NCI-H187 (cell line): ENCODE results near the gene GNAZ.
"Not testable (repeated sequence)": the region's sequence is repeated elsewhere in the genome, so short reads cannot be mapped to it uniquely, and the experiment has no call there.

Experiments used
- DNase-seq, 2 experiments: peaks; one replicate each; lab custom pipeline; 2025; lab: John Stamatoyannopoulos, UW

GNAZ gene

DNA sequence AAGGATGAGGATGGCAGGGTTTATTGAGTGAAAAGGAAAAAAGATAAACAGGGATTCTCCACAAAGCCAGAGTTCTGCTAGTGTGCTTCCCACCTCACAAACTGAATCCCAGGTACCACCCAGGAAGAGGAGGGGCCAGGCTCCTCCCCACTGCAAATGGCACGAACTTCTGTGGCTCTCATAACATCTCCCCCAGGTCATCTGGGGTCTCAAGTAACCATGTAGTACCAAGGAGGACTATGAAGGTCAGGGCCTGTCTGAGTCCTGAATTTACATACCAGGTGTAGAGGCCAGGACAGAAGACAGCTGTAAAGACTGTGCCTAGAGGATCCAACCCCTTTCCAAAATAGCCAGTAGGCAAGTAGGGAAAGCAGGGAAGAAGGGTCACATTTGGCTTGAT lies 25.7 kb upstream of the GNAZ start:
- no peak for DNase-seq

DNA sequence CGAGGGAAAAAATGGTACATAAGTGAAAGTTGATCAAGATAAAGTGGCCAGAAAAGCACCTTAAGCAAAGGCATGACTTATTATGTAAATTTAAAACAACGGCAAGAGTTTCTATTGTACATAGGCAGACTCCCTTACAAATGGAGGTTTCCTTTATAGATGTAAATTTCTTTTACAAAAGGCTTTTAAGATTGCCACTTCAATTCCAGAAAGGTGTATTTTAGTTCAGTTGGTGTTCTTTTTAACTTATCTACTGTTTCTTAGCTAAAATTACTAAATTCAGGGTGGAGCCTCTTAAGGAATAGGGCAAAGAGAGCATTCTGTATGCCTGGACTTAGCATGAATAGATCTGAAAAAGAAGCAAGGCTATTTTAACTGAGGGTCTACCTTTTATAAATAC lies 24.9 kb upstream of the GNAZ start:
- DNase-seq: no peak

DNA sequence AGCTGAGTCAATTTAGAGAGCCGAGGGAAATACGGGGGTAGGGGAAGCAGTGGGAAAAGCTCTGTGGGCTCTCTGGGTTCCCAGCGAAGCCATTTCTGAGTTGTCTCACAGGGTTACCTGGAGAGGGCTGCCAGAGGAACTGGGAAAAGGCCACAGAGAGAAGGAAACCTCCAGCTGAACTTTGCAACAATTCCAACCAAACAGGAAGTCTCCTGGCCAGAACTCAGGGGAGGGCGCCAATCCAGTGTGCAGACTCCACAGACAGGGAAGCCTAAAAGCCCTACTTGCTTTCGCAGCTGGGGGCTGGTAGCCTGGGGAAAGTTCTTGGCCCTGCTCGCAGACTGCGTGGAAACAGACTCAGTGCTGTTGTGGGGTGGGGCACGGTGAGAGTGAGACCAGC lies 23.1 kb upstream of the GNAZ start:
- no peak for DNase-seq

DNA sequence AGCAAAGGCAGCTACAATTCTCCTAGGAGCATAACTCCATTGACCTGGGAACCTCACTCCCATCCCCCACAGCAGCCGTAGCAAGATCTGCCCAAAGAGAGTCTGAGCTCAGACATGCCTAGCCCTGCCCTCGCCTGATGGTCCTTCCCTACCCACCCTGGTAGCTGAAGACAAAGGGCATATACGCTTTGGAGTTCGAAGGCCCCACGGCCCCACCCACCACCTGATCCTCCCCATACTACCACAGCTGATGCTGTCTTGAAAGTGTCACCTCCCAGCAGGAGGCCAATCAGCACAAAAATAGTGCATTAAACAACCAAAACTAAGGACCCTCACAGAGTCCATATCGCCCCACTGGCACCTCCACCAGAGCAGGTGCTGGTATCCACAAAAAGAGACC lies 22.6 kb upstream of the GNAZ start:
- DNase-seq: no peak

DNA sequence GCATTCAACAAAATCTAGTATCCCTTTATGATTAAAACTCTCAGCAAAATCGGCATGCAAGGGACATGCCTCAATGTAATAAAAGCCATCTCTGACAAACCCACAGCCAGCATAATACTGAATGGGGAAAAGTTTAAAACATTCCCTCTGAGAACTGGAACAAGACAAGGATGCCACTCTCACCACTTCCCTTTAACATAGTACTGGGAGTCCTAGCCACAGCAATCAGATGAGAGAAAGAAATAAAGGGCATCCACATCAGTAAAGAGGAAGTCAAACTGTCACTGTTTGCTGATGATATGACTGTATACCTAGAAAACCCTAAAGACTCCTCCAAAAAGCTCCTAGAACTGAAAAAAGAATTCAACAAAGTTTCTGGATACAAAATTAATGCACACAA lies 19.8 kb upstream of the GNAZ start:
- DNase-seq: not testable (repeated sequence)

DNA sequence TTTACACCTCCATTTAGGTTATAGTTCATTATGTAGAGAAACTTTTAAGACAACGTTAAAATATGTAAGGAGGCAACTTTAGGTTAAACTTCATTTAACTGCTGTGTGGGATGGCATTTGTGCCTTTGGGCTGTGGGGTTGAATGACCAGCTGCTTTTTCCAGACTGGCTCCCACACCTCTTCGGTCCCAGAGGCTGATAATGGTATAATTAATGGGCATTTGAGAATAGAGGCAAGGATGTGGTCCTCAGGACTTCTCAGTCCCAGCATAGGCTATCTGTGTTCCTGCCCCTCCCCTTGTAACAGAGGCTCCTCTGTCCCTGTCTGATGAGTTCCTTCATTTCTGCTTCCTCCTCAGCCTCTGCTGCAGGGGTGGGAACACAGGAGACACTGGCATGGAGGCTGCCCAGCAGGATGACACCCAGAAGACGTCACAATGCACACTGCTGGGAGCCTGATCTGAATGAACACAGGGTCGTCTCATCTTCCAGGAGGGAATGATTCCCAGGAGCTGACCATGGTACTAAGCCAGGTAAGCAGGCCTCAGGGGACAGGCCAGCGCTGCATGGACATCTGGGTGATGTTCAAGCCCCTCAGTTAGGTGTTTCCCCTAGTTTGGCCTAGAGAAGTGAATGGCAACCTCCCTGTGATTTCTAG lies 17.1 kb upstream of the GNAZ start:
- no peak for DNase-seq

DNA sequence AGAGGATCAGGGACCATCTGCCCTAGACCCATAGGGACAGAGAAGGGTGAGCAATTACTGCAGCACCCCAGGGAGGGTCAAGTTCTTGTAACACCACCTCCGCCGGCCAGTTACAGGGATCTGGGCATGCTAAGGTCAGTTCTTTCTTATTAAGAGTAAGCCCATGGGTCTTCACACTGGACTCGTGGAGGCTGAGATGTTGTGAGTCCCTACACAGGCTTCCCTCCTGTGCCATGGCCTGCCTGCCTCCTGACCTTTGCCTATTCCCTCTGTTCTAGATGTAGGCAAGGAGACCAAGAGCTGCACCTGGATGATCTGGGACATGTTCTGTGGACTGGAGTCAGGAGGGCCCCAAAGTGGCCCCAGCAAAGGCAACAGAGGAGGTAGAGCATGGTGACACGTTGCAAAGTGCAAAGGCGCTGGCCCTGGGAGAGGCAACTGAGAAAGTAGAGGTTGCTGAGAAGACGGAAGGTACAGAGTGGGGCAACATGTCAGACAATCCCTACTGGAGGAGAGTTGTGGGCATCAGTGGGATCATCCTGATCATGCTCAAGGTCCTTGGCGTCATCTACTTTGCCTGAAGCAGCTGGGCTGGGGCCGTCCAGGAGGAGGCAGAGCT lies 16.3 kb upstream of the GNAZ start:
- DNase-seq: no peak

DNA sequence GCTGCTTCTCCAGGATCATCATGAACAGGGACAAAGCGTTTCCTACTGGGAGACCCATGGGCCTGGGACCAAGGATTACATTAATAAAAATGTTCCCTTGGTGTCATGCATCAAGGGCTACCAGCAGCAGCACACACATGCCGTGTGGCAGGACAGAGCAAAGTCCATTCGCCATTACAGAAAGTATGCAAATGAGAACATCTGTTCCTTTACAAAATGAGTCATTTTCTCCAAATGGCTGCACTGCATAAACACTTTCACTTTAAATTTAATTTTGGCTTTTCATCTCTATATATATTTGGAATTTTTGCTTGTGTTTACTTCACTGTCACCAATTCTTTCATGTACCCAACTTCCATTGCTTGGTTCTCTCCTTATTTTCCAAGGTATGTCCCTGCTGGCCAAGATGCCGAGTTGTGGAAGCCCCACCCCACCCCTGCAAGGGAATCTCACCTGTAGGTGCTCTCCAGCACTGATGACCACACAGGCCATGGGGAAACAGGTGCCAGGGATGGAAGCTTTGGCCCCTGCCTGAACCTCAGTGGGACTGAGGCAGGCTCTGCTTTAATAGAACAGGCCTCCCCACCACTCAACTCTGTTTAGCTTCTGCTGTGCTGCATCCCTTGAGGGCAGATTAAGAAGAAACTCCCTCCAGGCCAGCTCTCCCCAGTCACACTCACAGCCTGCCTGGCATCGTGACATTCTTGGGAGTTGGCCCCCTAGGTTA lies 15.6 kb upstream of the GNAZ start:
- DNase-seq: no peak

DNA sequence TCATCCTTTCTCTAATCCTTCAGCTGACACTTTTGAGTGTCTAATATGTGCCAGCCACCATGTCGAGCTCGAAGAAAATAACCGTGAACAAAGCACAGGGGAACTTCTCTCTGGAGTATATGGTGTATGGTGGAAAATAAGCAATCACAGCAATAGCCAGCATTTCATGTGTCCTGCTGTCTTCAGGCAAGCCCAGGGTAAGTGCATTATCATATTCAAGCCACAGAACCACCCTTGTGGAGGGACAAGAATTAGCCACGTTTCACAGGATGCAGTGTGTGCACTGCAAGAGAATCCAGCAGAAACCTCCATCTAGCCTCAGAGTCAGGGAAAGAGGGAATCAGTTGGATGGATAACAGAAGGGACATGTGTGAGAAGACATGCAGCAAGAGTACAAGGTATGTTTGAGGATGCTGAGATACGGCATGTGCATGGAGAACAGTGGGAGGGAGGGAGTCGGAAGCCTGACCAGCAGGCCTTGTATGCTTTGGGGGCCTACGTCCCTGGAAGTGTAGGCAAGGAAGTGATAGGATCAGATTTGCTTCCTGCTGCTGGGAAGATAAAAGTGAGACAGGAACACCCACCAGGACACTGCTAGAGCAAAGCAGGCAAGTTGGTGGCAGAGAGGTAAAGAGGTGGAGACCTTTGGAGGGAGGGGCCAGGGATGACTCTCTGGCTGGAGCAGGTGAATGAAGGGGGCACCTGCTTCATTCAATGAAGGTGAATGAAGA lies 14.7 kb upstream of the GNAZ start:
- no peak for DNase-seq

DNA sequence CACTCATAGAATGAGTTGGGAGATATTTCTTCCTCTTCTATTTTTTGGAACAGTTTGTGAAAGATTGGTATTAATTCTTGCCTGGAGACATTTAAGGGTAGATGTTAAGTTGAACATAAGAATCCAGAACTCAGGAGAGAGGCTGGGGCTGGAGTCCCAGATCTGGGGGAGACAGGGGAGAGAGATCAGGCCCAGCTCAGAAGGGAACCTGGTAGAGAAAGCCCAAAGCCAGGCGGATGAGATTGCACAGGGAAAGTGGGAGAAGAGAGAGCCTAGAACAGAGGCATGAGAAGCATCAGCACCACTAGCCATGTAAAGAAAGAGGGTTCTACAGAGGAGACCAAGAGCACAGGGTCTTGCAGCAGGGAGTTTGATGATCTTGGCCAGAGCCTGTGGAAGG lies 13.0 kb upstream of the GNAZ start:
- DNase-seq: no peak

DNA sequence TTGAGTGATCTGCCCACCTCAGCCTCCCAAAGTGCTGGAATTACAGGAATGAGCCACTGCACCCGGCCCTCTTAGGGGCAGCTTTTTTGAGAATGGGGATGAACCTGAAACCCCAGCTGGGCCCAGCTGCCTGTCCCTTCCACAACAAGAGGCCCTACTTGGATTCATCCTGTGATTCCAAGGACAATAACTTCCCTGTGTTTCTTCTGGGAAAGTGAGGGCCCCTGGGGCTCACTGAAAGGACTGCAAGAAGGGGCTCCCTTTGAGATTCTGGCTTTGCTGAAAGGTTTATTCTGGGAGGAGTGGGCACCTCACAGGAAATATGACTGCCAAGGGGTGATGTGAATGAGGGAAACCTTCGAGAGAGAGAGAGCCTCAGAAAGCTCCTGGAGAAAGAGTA lies 12.3 kb upstream of the GNAZ start:
- no peak for DNase-seq

DNA sequence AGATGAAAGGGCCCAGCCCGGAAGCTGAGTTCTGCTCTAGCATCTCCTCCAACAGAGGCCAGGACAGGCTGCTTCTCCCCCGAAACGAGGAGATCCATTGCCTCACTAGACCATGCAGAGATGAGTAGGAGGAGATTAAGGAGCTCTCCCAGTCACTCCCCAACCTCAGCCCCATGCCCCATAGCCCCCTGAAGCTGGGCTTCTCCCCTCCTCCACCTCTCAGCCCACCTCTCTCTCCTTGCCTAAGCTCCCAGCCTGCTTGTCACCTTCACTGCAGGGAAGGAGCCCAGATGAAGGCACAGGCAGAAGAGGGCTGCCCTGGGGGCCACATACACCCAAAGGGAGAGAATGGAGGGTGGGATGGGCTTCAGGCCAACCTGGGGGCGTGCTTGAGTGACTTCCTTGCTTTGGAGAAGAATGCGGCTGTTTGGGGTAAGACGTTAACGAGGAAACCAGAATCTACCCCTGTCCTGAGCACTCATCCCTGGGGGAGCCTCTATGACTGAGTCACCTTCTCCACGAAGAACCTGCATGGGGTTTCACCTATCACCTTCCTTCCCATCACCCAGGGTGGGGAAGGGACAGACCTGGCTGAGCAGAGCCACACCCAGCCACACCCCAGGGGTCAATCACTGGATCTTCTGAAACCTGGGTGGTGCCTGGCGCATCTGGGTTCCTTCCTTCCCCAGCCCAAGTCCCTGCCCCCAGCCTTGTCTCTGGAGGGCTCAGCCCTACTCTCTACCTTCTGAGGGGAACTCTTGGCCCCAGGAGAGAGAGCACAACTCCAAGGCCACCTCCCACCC lies 11.6 kb upstream of the GNAZ start:
- DNase-seq: no peak

DNA sequence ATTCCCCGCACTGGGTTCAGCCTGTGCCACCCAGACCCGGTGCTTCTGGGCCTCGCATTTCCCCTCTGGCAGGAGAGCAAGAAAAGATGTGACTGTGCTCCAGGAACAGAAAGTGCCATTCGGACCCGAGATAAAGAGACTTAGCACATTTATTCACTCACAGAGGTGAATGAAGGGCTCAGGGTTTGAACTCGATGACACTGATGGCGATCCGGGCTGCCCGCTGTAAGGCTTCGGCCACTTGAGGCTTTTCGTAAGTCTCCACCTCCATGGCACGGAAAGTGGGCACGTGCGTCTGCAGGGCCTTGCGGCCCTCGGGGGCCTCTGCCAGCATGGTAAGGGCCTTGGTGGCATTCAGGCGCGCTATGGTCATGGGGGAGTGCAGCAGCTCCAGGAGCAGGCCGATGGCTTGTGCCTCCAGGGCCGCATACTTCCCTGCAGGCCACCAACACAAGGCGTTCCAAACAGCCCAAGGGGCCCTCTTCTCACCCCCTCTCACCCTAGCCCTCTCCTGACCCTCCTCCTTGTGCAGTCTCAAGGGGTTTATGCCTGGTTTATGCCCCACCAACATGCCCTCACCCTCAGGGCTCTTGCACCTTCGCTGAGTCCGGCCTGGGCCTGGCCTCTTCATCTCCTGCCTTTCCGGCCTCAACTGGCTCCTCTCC lies 10.9 kb upstream of the GNAZ start:
- DNase-seq: no peak

DNA sequence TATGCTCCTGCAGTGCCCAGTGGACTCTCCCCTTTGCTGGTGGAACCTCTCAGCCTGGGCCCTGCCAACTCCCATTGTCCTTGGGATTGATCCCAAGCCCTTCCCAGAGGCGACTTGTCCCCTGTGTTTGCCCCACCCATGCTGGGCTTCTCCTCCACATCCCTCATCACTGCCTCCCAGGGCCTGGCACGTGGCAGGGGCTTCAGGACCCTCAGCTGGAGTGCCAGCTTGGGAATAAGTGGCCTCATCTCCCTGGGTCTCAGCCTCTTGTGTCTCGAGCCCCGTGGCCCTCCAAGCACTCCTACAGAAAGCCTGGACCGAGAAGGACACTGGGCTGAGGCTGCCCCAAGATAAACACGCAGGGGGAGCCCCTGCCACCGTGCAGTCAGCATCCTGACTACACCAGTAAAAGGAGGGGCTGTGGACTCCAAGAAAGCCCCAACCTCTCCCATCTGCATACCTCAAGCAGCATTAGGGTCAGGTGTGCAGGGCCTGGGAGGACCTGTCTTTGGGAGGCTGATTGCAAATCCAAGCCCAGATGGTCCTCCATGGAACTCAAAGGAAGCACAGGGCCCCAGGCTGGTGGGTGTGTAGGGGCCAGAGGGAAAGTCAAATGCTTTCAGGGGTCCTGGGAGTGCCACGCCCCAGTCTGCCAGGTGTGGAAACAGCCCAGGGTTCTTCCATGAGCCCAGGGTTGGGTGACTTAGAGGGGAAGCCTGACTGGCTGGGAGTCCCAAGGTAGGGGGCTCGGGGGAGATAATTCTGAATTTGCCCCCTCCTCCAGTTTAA lies 9.5 kb upstream of the GNAZ start:
- DNase-seq: no peak

DNA sequence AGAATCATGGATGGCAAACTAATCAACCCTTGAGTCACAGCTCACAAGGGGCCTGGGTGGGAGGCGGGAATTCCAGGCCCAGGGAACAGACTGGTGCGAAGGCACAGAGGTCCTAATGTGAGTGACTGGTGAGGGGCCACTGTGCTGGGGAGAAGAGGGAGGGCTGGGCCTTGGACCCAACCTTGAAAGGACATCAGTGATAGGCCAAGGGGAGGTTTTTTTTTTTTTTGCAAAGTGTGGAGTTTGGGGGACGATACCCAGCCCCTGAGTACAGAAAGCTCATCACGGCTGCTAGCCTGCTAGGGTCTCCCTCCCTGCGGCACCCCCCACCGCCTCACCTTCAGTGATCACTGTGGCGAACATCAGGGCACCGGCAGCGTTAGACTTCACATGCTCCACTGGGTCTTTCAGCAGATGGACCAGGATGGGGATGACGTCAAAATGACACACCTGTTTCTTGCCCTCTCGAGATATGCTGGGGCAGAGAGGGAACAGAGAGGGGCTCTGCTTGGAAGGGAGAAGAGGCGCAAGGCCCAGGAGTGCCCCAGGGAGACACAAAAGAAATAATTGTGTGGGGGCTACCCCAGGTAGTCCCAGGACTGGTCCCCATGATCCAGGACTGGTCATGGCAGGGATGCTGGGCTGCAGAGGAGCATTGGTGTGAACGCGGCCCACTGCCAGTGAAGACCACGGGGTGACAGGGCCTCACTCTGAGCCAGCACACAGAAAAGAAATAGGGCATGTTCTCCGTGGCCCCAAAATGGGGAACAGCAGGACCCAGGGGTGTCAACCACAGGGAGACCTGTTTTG lies 8.6 kb upstream of the GNAZ start:
- no peak for DNase-seq

DNA sequence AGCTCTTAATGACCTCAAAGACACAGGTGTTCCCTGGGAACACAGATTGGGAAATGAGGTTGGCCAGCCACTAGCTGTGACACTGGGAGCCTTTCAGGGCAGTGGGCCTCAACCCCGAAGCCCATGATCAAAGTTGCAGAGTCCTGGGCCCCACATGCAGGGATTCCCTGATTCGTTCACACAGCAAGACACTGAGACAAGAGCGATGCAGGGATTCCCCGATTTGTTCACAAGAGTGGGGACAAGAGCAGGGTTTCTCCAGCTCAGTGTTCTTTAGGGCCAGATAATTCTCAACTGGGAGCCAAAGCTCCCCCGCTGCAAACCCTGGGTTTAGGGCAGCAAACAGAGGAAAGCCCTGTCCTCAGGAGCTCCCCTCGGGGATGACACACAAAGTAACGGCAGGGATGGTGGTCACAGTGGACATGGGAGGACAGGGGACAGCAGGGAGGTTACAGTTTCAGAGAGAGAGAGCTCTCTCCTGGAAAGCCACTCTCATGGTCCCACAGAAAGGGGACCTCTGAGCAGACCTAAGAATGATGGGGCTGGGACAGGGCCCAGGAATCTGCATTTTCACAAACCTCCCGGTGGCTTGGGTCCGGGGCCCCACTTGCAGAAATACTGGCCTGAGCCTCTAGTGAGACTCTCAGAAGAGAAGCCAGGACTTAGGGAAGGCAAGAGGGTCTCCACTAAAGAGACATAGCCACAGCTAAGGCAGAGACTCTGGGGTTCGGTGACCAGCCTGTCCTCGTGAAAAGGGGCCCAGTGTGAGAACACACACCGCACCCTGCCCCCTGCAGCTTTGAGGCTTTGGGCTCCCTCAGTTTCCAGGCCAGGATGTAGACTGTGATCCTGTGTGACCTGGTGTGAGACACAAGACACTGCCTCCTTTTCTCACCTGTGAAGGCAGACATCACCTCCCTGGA lies 7.4 kb upstream of the GNAZ start:
- DNase-seq: no peak

DNA sequence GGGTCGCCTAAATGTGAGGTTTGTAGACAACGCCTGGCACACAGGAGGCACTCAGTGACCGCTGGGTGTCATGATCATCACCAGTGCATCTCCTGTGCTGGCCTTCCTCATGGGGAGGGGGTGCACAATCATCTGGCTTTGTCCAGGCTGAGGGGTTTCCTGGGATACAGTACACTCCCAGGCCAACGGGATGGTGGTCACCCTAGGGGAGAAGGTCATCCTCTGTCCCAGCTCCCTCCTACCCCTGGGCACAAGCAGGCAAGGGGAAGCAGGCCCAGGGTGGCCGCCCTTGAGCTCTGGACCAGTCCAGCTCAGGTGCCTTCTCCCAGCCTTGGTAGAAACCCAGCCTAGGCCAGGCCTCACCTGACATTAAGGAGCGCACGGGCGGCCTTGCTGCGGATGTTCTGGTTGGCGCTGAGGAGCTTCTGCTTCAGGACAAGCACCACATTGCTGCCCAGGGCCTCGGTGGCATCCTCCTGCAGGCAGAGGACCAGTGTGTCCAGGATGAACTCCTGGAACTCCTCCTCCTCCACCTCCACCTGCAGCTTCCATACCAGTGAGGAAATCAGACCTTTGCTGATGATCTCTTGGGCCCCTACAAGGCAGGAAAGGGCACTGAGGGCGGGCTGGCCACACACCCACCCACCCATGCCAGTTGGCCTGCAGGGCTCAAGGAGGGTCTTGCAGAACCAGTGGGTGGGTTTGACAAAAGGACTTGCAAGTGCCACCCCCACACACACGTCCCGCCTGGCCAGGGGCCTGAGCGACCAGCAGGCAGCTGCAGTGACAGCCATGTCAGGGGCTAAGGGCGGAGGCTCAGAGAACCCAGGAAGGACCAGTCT lies 6.6 kb upstream of the GNAZ start:
- DNase-seq: no peak
